ENCODE data around the gene PLEK. TPM values are rescaled to one million over a fixed set of nuclear protein-coding genes. Genes with fewer than 3 reads are reported as not detected.
"Not testable (repeated sequence)": the region's sequence is repeated elsewhere in the genome, so short reads cannot be mapped to it uniquely, and the experiment has no call there.

The PLEK gene
- total RNA-seq, 2 donors from 2014 or later = 3.1 to 4.4 TPM

DNA sequence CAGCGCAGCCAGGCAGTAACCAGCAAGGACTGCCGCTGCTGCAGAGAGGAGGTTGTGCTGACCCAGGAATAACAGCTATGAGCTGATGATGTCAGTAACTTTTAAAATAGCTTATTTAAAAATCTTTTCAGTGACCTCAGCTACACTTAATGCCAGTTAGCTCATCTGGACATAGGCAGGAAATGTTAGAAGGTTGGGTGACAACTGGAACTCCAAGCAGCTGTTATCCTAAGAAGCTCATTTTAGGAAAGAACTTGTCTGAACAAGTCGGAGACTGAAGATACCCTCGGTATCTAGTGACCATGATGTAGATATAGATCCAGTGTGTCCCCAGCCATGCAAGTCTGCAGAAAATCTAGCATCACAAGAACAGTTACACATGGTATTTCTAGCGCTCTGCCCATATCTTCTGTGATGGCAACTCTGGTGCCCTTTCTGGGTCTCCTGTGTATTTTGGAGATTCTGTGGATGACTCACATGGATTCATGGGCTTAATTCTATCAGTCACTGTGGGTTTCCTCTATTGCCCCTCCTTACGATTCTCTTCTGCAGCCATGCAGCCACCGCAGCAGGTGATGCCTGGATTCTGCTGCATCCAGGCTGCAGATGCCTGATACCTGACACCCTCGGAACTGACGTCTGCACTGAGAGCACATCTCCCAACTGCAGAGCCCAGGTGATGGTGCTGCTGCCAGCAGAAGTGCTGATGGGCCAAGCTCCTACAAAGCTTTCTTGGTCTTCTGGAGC lies 19.8 kb upstream of the PLEK start:
- Histone ChIP-seq H3K27ac (no peak overlapping the region), H3K9me3 (no peaks in the 10 kb centered on the region), H3K36me3 (no peaks in the 10 kb centered on the region), H3K4me1 (no peaks in the 10 kb centered on the region), H3K4me3 (no peak overlapping the region), H3K27me3 (no peaks in the 10 kb centered on the region)
- TF ChIP-seq, protein P1, sequence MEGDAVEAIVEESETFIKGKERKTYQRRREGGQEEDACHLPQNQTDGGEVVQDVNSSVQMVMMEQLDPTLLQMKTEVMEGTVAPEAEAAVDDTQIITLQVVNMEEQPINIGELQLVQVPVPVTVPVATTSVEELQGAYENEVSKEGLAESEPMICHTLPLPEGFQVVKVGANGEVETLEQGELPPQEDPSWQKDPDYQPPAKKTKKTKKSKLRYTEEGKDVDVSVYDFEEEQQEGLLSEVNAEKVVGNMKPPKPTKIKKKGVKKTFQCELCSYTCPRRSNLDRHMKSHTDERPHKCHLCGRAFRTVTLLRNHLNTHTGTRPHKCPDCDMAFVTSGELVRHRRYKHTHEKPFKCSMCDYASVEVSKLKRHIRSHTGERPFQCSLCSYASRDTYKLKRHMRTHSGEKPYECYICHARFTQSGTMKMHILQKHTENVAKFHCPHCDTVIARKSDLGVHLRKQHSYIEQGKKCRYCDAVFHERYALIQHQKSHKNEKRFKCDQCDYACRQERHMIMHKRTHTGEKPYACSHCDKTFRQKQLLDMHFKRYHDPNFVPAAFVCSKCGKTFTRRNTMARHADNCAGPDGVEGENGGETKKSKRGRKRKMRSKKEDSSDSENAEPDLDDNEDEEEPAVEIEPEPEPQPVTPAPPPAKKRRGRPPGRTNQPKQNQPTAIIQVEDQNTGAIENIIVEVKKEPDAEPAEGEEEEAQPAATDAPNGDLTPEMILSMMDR (IDR thresholded peaks at IDR 0.05) = no peak
- no peak for DNase-seq (ENCODE audit: low spot score)

DNA sequence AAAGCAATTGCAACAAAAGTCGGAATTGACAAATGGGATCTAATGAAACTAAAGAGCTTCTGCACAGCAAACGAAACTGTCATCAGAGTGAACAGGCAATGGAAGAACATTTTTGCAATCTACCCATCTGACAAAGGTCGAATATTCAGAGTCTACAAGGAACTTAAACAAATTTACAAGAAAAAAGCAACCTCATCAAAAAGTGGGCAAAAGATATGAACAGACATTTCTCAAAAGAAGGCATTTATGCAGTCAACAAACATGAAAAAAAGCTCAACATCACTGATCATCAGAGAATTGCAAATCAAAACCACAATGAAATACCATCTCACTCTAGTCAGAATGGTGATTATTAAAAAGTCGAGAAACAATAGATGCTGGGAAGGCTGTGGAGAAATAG lies 16.0 kb upstream of the PLEK start:
- H3K9me3 ChIP-seq; H3K27ac ChIP-seq; H3K4me3 ChIP-seq; DNase-seq (ENCODE audit: low spot score); H3K36me3 ChIP-seq; H3K4me1 ChIP-seq; H3K27me3 ChIP-seq: not testable (repeated sequence)

DNA sequence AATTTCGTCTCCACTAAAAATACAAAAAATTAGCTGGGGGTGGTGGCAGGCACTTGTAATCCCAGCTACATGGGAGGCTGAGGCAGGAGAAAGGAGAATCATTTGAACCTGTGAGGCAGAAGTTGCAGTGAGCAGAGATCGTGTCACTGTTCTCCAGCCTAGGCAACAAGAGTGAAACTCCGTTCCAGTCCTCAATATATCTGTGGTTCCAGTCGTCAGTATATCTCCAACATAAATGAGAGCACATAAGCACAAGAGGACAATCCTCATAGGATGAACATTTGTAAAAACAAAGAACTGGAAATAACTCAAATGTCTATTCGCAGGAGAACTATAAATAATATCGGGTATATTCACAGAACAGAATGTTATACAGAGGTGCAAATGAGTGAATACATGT lies 13.1 kb upstream of the PLEK start:
- Histone ChIP-seq H3K4me3 (no peak overlapping the region), H3K9me3 (no peaks in the 10 kb centered on the region), H3K27ac (no peak overlapping the region), H3K4me1 (no peaks in the 10 kb centered on the region), H3K27me3 (no peaks in the 10 kb centered on the region), H3K36me3 (no peaks in the 10 kb centered on the region)
- TF ChIP-seq, protein P1 (IDR thresholded peaks at IDR 0.05) = no peak
- no peak for DNase-seq (ENCODE audit: low spot score)

DNA sequence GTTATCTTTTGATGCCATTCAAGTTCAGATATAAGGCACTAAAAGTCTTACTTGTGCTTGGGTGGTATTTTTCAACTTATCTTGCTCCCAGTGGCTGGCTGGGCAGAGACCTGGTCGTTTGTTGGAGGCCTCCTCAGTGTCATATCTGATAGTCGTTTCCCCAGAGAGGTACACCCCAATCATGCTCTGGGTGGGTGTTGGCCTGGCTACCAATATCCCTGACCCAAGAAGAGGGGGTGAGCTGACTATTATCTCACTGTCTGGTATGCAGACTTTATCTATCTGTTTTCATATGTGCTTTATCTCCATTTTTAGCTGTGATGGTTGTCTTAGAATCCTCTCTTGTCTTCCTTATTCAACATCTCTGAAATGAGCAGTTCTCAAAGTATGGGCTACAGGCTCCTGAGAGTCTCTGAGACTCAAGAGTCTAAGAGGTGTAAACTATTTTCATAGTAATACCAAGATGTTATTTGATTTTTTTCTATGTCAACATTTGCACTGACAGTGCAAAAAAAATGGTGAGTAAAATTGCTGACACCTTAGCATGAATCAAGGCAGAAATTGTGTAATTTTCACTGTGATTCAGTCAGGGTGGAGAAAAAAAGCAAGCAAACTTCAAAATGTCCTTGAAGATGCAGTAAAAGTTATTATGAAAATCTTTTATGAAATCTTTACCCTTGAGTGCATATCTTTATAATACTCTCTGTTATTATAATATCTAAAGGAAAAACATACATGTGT lies 12.3 kb upstream of the PLEK start:
- H3K4me3 ChIP-seq = no peak overlapping the region
- no peaks in the 10 kb centered on the region for H3K4me1 ChIP-seq
- H3K27me3 ChIP-seq = no peaks in the 10 kb centered on the region
- H3K9me3 ChIP-seq = no peaks in the 10 kb centered on the region
- TF ChIP-seq, protein P1 (IDR thresholded peaks at IDR 0.05) = no peak
- H3K27ac ChIP-seq = no peak overlapping the region
- no peaks in the 10 kb centered on the region for H3K36me3 ChIP-seq
- no peak for DNase-seq (ENCODE audit: low spot score)

DNA sequence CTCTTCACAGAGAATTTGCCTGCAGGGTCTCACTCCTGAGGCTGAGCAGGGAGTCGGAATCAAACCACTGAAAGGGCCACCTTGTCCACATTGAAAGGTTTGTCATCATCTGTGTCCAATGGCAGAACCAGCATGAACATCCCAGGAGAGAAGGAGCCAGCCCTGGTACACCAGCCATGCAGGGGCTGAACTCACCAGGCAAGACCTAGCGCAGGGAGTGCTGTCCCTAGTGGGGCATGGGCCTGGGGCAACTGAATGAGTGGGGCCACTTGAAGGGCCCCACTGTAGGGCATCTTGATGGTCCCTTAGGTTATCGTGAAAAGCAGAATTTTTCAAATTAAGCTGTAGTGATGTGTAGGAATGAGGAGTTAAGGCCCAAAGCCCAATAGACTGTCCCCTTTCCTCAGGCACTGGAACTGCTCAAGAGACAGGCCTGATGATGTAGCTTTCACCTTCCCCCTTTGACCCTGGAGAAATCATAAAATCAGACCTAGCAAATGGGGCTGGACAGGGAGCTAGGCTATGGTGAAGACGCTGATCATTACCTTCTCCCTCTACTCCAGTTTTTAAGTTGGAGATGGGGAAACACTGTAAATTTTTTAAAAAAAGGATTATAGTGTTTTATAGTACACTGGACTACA lies 8.4 kb upstream of the PLEK start:
- Histone ChIP-seq H3K36me3 (no peaks in the 10 kb centered on the region), H3K9me3 (no peaks in the 10 kb centered on the region), H3K4me3 (no peak overlapping the region), H3K4me1 (no peaks in the 10 kb centered on the region), H3K27me3 (no peaks in the 10 kb centered on the region), H3K27ac (no peak overlapping the region)
- no peak for DNase-seq (ENCODE audit: low spot score)
- TF ChIP-seq, protein P1 (IDR thresholded peaks at IDR 0.05) = no peak
